K562 (cell line): ENCODE data around the gene C17orf78. TPM values are rescaled to one million over a fixed set of nuclear protein-coding genes. Genes with fewer than 3 reads are reported as not detected.

Experiments used
- ELF4 ChIP-seq: fragments of 450-650 bp; formaldehyde crosslinking; IDR thresholded peaks from 2 replicates; pipeline ENCODE4 v1.4.0; 2022; ENCODE audit warnings: missing genetic modification characterization
- HDAC2 ChIP-seq: fragments of 450-650 bp; IDR thresholded peaks from 2 replicates; pipeline ENCODE4 v1.6.1; 2016; ENCODE audit warnings: mild to moderate bottlenecking
- KAT7 ChIP-seq: sonication (generic); formaldehyde crosslinking; IDR thresholded peaks from 2 replicates; pipeline ENCODE4 v1.8.0; 2022; ENCODE audit warnings: missing genetic modification reagents, mild to moderate bottlenecking, borderline replicate concordance
- OTX1 ChIP-seq: fragments of 450-650 bp; formaldehyde crosslinking; IDR thresholded peaks from 2 replicates; pipeline ENCODE4 v1.4.0; 2022; ENCODE audit warnings: mild to moderate bottlenecking
- SRSF9 ChIP-seq: fragments of 200-400 bp; formaldehyde crosslinking; IDR thresholded peaks from 2 replicates; pipeline ENCODE4 v1.6.1; 2017; ENCODE audit warnings: low read depth, low read length, borderline replicate concordance
- TARDBP ChIP-seq: fragments of 450-650 bp; IDR thresholded peaks from 2 replicates; pipeline ENCODE4 v1.6.1; 2016
- TCF7L2 ChIP-seq: fragments of 150-350 bp; IDR thresholded peaks from 2 replicates; pipeline ENCODE4 v1.6.1; 2016; ENCODE audit warnings: low read depth, mild to moderate bottlenecking, low read length, moderate library complexity
- YY1 ChIP-seq, 3 experiments: IDR thresholded peaks; 2 replicates each; pipeline ENCODE4 v1.6.1; 2011; ENCODE audit warnings: low read length in 2 of 3, mild to moderate bottlenecking in 2 of 3, moderate library complexity in 2 of 3, borderline replicate concordance in 1 of 3, control low read depth in 1 of 3, low read depth in 1 of 3; ENCODE audit not compliant: insufficient read depth in 3 of 3, insufficient replicate concordance in 2 of 3, control insufficient read depth in 1 of 3, insufficient read length in 1 of 3; ENCODE audit errors: extremely low read depth in 1 of 3
- polyA plus RNA-seq, 8 experiments: library from polyadenylated mRNA; depleted of rRNA in 4 of 8; stranded (reverse) in 5 of 8; unstranded in 3 of 8; fragments of >200 nt; fragmentation: Nextera tagmentation in 2 of 8; fragmentation: Illumina TruSeq in 1 of 8; extraction: Ambion mirVana in 2 of 8; extraction: Trizol in 1 of 8; gene quantifications; 2 replicates each; pipeline versions ENCODE4 v1.2.1 to v1.2.3, GENCODE V29; 2011 to 2014; ENCODE audit warnings: inconsistent platforms in 1 of 8, missing spikeins in 1 of 8
- total RNA-seq, 7 experiments: library from RNA; depleted of rRNA in 6 of 7; stranded (reverse); fragments of >200 nt in 6 of 7; fragmentation: Illumina TruSeq in 2 of 7; extraction: Trizol in 2 of 7; gene quantifications; 2 replicates each; pipeline versions ENCODE4 v1.2.1 to v1.2.3, GENCODE V29; 2011 to 2021; ENCODE audit warnings: low replicate concordance in 1 of 7
- TF ChIP-seq, protein P1 (sequence below): sonication (generic); formaldehyde crosslinking; IDR thresholded peaks from 2 replicates; pipeline ENCODE4 v1.8.0; 2022; ENCODE audit warnings: mild to moderate bottlenecking, low read depth, missing genetic modification reagents
- TF ChIP-seq, protein P2 (sequence below): fragments of 250-450 bp; sonication (Bioruptor Pico); IDR thresholded peaks from 2 replicates; pipeline ENCODE4 v1.8.0; 2021; ENCODE audit warnings: mild to moderate bottlenecking, moderate library complexity
- TF ChIP-seq, protein P3 (sequence below): fragments of 450-650 bp; formaldehyde crosslinking; IDR thresholded peaks from 2 replicates; pipeline ENCODE4 v1.4.0; 2020; ENCODE audit warnings: mild to moderate bottlenecking, moderate library complexity
- TF ChIP-seq, protein P4 (sequence below), 3 experiments: fragments of 200-800 bp in 1 of 3; fragments of 250-450 bp in 1 of 3; fragments of 450-650 bp in 1 of 3; sonication (Bioruptor Pico) in 1 of 3; sonication (Bioruptor generic) in 1 of 3; formaldehyde crosslinking in 1 of 3; IDR thresholded peaks; 2 replicates each; pipeline versions ENCODE4 v1.6.1 to v1.8.0; 2016 to 2022; ENCODE audit warnings: mild to moderate bottlenecking in 2 of 3, missing genetic modification characterization in 2 of 3, missing compliant biosample characterization in 1 of 3, moderate library complexity in 1 of 3
- TF ChIP-seq, protein P5 (sequence below): fragments of 450-650 bp; formaldehyde crosslinking; IDR thresholded peaks from 2 replicates; pipeline ENCODE4 v1.4.0; 2022; ENCODE audit warnings: missing genetic modification characterization

C17orf78 gene
- total and polyA plus RNA-seq, 9 of the 15 experiments (the other 6 are each of a cell fraction or from before 2014, with no cell fraction given): not detected

DNA sequence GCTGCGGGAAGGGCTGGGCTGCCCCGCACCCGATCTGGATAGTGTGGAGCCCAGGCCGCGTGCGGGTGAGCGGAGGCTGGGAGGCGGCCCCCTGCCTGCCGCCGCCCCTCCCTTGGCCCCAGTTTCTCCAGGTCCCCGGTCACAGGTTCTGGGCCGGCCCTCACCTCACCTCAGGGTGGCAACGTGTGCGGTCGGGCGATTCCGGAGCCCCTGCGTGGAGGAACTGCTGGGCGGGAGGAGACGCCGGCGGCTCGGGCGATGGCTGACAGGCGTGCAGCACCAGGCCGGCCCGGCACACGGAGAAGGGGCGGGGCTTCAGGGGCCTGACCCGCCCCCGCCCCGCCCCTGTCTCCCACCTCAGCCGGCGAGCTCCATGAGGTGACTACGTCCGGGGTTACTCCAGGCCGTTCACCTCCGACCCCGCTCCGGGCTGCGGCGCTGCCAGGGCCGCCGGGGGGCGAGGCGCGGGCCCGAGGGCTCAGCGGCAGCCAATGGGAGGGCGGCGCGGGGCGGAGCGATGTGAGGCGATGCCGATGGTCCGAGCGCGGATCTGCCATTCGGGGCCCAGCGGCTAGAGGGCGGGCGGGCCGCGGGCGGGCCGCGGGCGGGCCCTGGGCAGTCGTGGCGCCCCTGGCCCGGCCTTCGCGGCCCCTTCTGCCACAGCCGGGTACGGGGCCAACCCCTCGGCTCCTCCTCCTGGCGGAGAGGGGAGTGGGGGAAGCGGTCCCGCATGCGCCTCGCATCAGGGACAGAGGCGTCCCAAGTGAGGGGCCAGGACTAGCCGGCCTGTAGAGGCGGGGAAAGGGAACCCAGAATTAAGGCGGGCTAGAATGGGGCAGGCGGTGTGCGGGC, 16.7 kb upstream of the C17orf78 start (continued):
- TF ChIP-seq, protein P1, sequence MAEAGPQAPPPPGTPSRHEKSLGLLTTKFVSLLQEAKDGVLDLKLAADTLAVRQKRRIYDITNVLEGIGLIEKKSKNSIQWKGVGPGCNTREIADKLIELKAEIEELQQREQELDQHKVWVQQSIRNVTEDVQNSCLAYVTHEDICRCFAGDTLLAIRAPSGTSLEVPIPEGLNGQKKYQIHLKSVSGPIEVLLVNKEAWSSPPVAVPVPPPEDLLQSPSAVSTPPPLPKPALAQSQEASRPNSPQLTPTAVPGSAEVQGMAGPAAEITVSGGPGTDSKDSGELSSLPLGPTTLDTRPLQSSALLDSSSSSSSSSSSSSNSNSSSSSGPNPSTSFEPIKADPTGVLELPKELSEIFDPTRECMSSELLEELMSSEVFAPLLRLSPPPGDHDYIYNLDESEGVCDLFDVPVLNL (CRISPR knock-in tag): no peak
- TF ChIP-seq SRSF9 (no peak), TARDBP (0 out of 2 replicates have a peak, but pooled peaks have one; percentile 17), ELF4 (CRISPR knock-in tag) (no peak), HDAC2 (no peak), KAT7 (CRISPR knock-in tag) (no peak), TCF7L2 (no peak), OTX1 (CRISPR knock-in tag) (no peak), YY1 (IDR thresholded peaks at IDR 0.05; ENCODE audit: borderline replicate concordance in 1 of 3, control insufficient read depth in 1 of 3, extremely low read depth in 1 of 3, insufficient read depth in 3 of 3, insufficient read length in 1 of 3, insufficient replicate concordance in 2 of 3, low read depth in 1 of 3, low read length in 2 of 3) (peak; percentile 29 to 79 (median 63))
- TF ChIP-seq, protein P2, sequence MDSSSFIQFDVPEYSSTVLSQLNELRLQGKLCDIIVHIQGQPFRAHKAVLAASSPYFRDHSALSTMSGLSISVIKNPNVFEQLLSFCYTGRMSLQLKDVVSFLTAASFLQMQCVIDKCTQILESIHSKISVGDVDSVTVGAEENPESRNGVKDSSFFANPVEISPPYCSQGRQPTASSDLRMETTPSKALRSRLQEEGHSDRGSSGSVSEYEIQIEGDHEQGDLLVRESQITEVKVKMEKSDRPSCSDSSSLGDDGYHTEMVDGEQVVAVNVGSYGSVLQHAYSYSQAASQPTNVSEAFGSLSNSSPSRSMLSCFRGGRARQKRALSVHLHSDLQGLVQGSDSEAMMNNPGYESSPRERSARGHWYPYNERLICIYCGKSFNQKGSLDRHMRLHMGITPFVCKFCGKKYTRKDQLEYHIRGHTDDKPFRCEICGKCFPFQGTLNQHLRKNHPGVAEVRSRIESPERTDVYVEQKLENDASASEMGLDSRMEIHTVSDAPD: no peak
- TF ChIP-seq, protein P3, sequence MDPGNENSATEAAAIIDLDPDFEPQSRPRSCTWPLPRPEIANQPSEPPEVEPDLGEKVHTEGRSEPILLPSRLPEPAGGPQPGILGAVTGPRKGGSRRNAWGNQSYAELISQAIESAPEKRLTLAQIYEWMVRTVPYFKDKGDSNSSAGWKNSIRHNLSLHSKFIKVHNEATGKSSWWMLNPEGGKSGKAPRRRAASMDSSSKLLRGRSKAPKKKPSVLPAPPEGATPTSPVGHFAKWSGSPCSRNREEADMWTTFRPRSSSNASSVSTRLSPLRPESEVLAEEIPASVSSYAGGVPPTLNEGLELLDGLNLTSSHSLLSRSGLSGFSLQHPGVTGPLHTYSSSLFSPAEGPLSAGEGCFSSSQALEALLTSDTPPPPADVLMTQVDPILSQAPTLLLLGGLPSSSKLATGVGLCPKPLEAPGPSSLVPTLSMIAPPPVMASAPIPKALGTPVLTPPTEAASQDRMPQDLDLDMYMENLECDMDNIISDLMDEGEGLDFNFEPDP (CRISPR knock-in tag): no peak
- TF ChIP-seq, protein P4, sequence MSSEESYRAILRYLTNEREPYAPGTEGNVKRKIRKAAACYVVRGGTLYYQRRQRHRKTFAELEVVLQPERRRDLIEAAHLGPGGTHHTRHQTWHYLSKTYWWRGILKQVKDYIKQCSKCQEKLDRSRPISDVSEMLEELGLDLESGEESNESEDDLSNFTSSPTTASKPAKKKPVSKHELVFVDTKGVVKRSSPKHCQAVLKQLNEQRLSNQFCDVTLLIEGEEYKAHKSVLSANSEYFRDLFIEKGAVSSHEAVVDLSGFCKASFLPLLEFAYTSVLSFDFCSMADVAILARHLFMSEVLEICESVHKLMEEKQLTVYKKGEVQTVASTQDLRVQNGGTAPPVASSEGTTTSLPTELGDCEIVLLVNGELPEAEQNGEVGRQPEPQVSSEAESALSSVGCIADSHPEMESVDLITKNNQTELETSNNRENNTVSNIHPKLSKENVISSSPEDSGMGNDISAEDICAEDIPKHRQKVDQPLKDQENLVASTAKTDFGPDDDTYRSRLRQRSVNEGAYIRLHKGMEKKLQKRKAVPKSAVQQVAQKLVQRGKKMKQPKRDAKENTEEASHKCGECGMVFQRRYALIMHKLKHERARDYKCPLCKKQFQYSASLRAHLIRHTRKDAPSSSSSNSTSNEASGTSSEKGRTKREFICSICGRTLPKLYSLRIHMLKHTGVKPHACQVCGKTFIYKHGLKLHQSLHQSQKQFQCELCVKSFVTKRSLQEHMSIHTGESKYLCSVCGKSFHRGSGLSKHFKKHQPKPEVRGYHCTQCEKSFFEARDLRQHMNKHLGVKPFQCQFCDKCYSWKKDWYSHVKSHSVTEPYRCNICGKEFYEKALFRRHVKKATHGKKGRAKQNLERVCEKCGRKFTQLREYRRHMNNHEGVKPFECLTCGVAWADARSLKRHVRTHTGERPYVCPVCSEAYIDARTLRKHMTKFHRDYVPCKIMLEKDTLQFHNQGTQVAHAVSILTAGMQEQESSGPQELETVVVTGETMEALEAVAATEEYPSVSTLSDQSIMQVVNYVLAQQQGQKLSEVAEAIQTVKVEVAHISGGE (CRISPR knock-in tag; IDR thresholded peaks at IDR 0.05): peak in 1 of 3 experiments; percentile 93; a peak in 2 of 6 replicates
- TF ChIP-seq, protein P5, sequence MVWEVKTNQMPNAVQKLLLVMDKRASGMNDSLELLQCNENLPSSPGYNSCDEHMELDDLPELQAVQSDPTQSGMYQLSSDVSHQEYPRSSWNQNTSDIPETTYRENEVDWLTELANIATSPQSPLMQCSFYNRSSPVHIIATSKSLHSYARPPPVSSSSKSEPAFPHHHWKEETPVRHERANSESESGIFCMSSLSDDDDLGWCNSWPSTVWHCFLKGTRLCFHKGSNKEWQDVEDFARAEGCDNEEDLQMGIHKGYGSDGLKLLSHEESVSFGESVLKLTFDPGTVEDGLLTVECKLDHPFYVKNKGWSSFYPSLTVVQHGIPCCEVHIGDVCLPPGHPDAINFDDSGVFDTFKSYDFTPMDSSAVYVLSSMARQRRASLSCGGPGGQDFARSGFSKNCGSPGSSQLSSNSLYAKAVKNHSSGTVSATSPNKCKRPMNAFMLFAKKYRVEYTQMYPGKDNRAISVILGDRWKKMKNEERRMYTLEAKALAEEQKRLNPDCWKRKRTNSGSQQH: no peak
